GM11168 (cell line): ENCODE data around the gene SFSWAP.
"Not testable (repeated sequence)": the region's sequence is repeated elsewhere in the genome, so short reads cannot be mapped to it uniquely, and the experiment has no call there.

ENCODE experiments used
- in situ Hi-C: fragments of 300-500 bp; cut with MboI; formaldehyde crosslinking; loops from one replicate; pipeline ENCODE4 v1.12.0; 2022; ENCODE audit warnings: low sequenced_read_pairs; ENCODE audit not compliant: unreplicated experiment

Gene SFSWAP

DNA sequence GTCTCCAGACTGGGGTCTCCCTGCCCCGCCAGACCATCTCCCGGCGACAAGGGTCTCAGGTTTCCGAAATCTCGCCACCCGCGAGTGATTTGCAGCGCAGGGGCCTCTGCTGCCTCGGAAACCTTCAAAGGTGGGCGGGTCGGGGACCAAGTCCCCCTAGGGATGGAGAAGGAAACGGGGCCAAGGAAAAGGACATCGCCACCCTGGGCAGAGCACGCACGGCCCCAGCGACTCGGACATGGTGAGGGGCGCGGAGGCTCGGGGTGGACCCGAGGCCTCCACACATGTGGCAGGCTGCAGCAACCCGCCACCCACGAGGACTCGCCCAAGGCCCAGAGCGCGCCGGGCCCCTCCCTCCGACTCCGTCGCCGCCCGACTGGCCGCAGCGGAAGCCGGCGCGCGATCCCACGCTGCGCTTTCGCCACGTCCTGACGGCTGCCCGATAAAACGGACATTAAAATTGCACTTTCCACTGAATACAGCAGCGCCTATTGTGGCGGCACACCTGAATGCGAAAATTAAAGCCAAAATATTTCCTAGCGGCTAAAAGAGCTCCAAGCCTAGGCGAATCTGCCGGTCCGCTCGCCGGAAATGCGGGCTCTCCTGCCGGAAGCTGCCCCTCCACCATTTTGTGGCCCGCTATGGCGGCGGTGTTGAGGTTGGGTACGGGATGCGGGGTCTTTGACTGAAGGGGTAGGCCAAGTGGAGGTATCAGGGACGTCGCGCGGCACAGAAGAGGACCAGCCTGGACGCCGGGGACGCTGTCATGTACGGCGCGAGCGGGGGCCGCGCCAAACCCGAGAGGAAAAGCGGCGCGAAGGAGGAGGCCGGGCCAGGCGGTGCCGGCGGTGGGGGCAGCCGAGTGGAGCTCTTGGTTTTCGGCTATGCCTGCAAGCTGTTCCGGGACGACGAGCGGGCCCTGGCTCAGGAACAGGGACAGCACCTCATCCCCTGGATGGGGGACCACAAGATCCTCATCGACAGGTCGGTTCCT is at the start of gene SFSWAP:
TSS of gene SFSWAP (plus strand) at position 627 of the 994 bp plus-strand sequence. CDS start at position 767, 140 bp downstream.
- in situ Hi-C loops: no loop called here

DNA sequence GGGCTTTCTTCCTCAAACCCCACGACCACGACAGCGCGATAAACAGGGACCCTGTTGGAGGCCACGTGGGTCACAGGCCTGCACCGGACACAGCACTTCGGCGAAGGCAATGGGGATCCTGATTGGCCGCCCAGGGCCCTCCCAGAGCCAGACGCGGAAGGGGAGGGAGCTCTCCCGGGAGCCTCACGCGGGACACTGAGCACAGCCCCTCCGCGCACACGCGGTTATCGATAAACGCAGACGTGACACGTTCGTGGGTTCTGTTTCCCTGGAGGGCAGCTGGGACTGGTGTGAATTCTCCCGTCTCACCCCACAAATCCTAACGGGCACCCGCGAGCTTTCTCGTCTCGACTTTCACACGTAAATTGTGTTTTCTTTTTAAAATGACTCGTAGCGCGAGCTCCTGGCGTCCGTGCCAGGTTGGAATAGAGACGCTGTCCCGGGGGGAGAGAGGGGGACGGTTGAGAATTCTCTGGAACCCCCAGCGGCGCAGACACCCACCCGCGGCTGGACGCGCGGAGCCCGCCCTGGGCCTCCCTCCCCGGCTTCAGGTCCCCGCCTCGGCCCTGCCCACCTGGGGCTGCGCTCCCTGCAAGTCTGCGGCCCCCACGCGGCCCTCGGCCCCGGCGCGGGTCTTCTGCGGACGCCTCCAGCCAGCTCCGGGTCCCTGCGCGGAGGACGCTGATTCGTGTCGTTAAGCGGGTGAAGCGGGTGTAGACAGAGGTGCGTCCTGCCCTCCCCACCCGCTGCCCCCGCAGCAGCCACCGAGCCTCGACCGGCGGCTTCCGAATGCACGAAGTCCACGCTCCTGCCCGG is 49.5 kb upstream of the SFSWAP start:
- in situ Hi-C loops: not testable (repeated sequence)

DNA sequence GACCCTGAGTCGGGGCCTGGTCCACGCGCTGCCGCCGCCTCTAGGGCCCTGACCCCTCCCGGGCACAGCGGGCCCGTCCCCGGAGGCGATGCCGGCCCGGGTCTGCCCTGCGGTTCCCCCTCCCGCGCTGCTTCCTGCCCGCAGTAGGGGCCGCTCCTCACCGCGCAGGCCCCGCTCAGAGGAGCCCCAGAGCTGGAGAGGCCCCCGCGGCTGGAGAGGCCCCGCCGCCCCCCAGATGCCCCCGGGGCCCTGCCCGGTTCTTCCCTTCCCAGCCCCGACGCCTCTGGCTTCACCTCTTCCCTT is 49.0 kb upstream of the SFSWAP start:
- in situ Hi-C loops: not testable (repeated sequence)

DNA sequence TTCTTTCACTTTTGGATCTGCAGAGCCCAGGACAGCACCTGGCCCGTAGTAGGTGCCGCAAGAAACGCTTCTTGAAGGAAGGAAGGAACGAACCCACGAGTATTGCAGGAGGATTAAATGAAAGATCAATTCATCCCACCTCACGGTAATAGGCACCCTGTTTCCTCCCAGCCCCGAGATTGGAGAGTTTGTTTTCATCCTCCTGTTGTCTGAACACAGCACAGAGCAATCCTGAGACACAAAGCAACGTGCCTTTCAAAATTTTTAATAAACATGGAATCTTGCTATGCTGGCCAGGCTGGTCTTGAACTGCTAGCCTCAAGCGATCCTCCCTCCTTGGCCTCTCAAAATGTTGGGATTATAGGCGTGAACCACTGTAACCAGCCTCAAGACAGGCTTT is 48.5 kb upstream of the SFSWAP start:
- in situ Hi-C loops: not testable (repeated sequence)

DNA sequence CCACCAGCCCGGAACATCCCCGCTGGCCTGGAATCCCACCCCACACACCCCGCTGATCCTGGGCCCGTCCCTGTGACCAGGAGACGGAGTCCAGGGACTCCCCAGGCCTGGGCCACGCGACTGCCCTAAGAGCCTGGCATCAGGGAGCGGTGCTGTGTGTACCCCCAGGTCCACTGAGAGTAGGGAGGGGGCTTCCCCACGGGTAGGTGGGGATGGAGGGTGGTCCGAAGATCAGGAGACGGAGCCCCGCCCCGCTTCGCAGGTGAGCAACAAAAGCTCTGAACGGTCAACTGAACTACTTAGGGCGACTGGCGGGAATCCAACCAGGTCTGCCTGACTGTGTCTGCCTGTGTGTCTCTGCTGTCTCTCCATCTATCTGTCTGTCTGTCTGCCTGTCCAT is 45.2 kb upstream of the SFSWAP start:
- in situ Hi-C loops: loop anchor here (5.0 kb wide), 1 partner anchor 373 kb away; no protein-coding TSS in a partner anchor

DNA sequence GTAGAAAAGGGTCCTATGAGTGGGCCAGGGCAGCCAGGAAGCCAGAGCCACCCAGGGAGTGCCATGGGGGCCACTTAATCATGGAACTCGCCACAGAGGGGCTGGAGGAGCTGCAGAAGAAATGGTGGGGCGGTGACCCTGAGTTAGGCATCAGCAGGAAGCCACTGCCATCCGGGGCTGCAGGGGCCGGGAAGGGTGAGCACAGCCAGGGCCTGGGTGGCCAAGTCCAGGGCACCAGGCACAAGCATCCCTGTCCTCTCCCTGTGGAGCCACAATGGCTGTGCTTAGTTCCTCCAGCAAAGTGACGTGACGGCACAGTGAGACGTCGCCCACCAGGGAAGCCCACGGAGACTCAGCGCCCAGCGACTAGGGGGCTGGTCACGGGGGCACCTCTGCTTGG is 44.4 kb upstream of the SFSWAP start:
- in situ Hi-C loops: loop anchor here (5.0 kb wide), 1 partner anchor 374 kb away; no protein-coding TSS in a partner anchor

DNA sequence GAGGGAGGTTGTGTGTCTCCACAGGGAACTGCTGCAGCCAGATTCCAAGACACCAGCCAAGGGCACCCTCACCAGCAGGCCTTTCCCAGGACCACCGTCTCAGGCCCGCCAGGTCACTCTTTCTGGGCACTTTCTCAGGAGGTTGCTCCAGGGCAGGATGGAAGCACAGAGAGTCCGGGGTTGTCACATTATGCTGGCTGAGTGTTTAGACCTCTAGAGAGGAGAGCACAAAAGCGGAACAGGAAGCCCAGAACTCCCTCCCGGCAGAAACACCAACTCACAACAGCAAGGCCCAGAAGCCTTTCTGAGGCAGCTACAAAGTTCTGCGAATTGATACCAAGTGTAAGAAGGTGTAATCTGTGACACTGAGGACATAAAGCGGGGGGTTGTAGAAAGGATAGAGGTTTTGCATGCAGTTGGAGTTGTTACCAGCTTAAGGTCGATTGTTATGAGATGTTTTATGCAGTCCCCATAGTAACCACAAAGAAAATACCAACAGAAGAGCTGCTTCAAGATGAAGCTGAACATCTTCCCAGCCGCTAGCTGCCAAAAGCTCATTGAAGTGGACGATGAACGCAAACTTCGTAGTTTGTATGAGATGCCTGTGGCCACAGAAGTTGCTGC is 43.8 kb upstream of the SFSWAP start:
- in situ Hi-C loops: loop anchor here (5.0 kb wide), 1 partner anchor 375 kb away; no protein-coding TSS in a partner anchor

DNA sequence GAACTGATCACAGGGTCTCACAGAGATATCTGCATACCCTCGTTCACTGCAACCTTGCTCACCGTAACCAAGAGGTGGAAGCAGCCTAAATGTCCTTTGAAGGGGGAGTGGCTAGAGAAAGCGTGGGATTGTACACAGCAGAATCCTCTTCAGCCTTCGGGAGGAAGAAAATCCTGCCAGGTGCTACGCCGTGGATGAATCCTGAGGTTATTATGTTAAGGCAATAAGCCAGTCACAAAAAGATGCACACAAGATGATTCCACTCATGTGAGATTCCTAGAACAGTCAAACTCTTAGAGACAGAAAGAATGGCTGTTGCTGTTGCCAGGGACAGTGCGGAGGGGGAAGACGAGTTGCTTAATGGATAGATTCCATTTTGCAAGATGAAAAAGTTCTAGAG is 39.6 kb upstream of the SFSWAP start:
- in situ Hi-C loops: no loop called here

DNA sequence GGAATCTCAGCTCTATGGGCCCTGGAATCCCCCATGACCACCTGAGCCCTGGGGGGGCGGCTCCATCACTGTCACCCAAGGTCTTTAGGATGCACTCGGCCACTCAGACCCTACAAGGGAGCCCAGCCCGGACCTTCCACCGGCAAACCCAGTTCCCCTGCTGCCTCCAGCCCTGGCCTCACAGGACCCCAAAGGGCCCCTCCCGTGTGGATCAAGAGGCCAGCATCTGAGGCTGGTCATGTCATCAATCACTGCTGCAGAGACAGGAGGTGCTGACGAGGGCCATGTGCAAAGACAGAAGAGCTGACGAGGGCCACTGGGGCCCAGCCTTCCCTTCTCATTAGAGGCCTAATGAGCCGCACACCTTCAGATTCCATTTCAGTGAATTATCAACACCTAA is 39.0 kb upstream of the SFSWAP start:
- in situ Hi-C loops: no loop called here

DNA sequence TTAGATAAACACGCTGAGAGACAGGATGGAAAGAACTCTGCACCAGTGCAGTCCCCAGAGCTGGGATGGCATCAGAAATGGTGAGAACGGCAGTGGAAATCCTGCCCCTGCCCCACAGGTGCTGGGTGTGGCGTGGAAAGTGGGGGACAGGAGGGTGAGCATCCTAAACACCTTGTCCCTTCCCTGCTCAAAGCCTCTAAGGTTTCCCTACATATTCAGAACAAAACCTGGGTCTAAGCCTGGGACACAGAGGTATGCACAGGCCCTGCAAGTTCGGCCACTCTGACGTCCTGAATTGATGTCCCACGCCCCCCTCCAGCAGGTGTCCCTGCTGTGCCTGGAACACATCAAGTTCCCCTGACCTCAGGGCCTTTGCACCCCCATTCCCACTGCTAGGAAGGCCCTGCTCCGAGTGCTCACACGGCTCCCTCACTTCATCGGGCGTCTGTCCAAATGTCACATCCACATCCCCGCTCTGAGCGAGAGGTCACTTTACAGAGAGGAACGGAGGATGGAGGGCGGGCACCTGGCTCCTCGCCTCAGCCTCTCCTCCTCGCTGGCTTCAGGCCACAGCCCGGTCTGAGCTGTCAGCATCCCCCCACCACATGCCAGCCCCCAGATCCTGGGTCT is 38.5 kb upstream of the SFSWAP start:
- in situ Hi-C loops: no loop called here

DNA sequence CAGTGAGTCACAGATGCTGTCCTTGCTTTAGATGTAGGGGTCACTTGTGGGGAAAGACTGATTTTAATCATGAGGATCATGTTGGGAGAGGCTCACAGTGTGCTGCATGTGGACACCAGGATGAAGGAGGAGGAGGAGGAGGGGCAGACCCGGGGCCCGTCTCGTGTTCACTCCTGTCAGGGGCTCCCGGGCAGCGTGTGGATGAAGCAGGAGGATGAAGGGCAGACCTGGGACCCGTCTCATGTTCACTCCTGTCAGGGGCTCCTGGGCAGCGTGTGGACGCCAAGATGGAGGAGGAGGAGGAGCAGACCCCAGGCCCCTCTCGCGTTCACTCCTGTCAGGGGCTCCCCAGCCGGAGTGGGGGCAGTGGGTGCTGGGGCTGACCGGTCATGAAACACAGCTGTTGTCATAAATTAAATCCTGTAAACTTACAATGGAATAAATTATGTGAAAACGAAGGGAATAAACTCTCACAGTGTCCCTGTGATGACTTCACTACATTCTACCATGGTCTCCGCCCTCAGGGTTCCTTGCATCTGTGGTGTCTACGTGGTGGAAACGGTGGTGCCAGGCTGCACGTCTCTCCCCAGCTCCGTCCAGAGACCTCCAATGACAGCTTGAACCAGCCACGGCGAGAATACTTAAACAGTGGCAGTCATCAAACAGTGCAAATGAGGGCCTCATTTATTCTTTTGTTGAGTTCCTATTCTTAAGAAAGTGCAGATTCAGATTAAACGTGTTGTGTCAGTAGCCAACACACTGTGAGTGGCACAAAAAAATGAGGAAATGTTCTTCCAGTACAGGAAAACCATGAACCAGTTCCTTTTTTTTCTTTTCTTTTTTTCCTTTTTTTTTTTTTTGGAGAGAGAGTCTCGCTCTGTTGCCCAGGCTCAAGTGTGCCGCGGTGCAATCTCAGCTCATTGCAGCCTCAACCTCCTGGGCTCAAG is 37.7 kb upstream of the SFSWAP start:
- in situ Hi-C loops: no loop called here

DNA sequence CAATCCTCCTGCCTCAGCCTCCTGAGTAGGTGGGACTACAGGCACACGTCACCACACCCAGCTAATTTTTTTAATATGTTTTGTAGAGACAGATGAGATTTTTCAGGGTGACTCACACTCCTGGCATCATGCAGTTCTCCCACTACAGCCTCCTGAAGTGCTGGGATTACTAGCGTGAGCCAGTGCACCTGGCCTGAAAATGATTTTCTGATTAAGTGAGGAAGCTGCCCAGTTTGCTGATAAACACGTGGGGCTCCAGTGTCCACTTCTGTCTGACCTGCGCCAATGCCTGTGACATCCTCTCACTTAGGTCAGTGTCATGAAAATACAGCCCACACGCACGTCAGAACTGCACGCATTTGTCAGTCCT is 37.0 kb upstream of the SFSWAP start:
- in situ Hi-C loops: no loop called here

DNA sequence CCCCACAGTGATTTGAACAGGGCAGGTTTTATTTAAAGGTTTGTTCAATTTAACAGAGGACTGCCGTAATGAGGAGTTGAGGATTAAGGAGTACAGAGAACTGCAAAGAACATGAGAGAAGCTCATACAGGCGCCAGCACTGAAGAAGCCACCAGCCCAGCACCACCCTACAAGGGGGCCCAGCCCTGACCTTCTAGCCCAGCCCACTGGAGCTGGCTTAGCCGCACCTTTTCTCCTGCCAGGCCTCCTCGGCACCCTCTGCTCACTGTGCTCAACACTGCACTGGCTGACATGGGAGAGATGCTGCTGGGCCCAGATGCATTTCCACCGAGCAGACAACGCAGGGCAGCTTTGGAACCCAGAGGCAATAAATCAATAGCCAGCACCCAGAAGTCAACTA is 36.5 kb upstream of the SFSWAP start:
- in situ Hi-C loops: no loop called here

DNA sequence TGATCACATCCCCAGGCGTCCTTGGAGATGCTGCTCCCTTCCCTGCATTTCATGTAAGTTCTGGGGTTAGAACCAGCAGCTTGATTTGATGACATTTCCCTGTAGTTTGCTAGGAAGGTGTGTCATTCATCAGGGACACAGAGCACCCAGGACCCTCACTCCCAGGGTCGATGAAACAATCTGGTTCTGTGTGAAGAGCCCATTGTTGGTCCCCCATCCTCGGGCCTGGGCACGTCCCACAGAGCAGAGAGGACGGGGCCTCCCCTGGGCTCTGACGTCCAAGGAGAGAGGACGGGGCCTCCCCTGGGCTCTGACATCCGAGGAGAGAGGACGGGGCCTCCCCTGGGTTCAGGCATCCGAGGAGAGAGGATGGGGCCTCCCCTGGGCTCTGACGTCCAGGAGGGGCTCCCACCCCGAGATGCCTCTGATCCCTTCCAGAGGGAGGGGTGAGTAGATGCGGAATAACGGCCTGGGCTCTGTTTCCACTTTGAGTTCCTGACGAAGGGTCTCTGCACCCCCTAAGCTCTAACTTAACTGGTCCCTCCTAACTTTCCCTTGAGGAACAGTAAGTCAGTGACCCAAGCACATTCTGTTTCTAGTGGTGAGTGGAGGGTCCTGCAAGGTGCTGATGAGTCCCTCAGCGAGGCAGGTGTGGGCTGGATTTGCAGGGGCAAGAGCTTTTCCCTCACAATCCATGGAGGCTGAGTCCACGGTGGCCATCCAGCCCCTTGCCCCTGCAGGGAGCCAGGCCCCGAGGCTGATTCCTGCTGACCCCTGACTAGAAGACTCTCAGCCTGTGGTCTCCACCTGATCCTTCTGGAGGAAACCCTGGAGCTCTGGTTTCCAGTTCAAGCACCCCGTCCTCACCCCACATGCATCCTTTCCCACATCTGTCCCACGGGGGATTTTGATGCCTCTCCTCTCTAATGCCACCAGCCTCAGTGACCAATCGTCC is 35.5 kb upstream of the SFSWAP start:
- in situ Hi-C loops: no loop called here

DNA sequence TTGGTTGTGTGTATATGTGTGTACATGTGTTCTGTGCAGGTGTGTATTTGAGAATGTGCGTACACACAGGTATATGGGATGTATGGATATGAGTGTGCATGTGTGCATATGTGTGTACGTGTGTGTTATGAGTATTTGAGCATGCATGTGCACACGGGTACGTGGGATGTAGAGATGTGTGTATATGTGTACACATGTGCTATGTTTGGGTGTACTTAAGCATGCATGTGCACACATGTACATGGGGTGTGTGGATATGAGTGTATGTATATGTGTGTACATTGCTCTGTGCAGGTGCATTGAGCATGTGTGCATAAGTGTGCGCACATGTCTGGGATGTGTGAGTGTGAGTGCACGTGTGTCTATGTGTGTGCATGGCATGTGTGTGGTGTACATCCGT is 34.3 kb upstream of the SFSWAP start:
- in situ Hi-C loops: no loop called here

DNA sequence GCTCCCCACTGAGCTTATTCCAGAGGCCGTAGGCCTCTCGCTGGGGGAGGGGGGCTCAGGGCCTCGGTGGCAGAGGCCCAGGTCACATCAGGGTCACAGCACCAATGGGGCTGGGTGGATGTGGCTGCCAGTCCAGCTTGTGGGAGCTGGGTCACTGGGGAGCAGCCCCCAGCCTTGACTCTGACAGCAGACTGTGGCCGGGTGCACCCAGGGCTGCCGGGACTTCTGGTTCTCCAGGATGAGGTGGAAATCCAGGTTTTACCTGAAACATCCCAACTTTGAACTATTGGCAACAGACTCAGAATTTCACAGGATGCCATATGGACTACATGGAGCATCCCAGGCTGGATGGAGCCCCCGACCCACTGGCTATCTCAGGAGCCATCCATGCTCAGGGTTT is 33.8 kb upstream of the SFSWAP start:
- in situ Hi-C loops: not testable (repeated sequence)

DNA sequence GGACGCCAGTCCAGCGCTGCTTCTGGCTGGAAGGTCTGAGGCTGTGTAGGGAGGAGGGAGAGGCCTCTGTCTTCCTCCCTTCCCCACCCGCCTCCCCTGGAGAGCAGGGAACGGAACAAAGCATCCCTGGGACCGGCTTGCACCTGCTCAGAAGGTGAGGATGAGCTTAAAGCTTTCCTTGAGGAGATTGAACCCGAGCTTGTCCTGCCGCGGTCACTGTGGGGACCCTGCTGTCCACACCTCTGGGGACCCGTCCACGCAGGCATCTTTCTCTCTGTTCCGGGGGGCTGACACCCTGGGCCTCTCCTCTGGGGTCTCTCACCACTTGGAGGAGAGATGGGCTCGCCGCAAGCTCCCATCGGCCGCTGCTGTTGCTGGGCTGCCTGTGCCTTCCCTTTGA is 33.2 kb upstream of the SFSWAP start:
- in situ Hi-C loops: no loop called here
